Left ventricle myocardium inferior (tissue), 1 donor: ENCODE measurements around the gene PGS1. TPM values are rescaled to one million over a fixed set of nuclear protein-coding genes. Genes with fewer than 3 reads are reported as not detected.
A peak's percentile ranks its signal among the peaks of the same experiment; 100 is the strongest.

Experiments
- DNase-seq: peaks from one replicate; pipeline ENCODE4 v3.0.0-alpha.2; 2020
- H3K27ac ChIP-seq: fragments of 200-600 bp; replicated peaks from 2 replicates; pipeline ENCODE4 v1.8.0; 2021
- H3K27me3 ChIP-seq: fragments of 200-600 bp; 2 replicates; pipeline ENCODE4 v1.8.0; 2021; ENCODE audit warnings: low read depth
- H3K36me3 ChIP-seq: fragments of 200-600 bp; 2 replicates; pipeline ENCODE4 v1.8.0; 2021
- H3K4me1 ChIP-seq: fragments of 200-600 bp; 2 replicates; pipeline ENCODE4 v1.8.0; 2021
- H3K4me3 ChIP-seq: fragments of 200-600 bp; 2 replicates; pipeline ENCODE4 v1.8.0; 2021; ENCODE audit warnings: mild to moderate bottlenecking, moderate library complexity
- H3K9me3 ChIP-seq: fragments of 200-600 bp; replicated peaks from 2 replicates; pipeline ENCODE4 v1.8.0; 2021
- intact Hi-C: fragments of 100-400 bp; cut with micrococcal nuclease; formaldehyde crosslinking; loops from one replicate; pipeline ENCODE4 v1.11.0; 2022
- total RNA-seq: library from RNA; stranded (reverse); fragmentation: NEBNext Ultra II Directional; extraction: Animal tissue kit (Norgen Biotek cat#: 25700); gene quantifications from one replicate; pipeline ENCODE4 v1.2.1, GENCODE V29; 2021
- TF ChIP-seq, protein P1 (sequence below): fragments of 200-600 bp; IDR thresholded peaks from 2 replicates; pipeline ENCODE4 v1.8.0; 2021; ENCODE audit warnings: antibody characterized with exemption, mild to moderate bottlenecking, borderline replicate concordance
- donor health status: DM: no; HTN: yes; CAD: no; lungs with severe emphysema.

The PGS1 gene
- total RNA-seq, 1 donor from 2014 or later, result 17.1 TPM

- no peaks in the 10 kb centered on the region for H3K27me3 ChIP-seq
- no peaks in the 10 kb centered on the region for H3K9me3 ChIP-seq
- no peak for DNase-seq
- H3K4me3 ChIP-seq, result no peak overlapping the region
- peak overlapping the region; percentile 90 for H3K27ac ChIP-seq
- TF ChIP-seq, protein P1, sequence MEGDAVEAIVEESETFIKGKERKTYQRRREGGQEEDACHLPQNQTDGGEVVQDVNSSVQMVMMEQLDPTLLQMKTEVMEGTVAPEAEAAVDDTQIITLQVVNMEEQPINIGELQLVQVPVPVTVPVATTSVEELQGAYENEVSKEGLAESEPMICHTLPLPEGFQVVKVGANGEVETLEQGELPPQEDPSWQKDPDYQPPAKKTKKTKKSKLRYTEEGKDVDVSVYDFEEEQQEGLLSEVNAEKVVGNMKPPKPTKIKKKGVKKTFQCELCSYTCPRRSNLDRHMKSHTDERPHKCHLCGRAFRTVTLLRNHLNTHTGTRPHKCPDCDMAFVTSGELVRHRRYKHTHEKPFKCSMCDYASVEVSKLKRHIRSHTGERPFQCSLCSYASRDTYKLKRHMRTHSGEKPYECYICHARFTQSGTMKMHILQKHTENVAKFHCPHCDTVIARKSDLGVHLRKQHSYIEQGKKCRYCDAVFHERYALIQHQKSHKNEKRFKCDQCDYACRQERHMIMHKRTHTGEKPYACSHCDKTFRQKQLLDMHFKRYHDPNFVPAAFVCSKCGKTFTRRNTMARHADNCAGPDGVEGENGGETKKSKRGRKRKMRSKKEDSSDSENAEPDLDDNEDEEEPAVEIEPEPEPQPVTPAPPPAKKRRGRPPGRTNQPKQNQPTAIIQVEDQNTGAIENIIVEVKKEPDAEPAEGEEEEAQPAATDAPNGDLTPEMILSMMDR, result no peak
- H3K4me1 ChIP-seq, result peaks cover 86% of the 10 kb centered on the region
- intact Hi-C loops, result no loop called here
- peaks cover 25% of the 10 kb centered on the region for H3K36me3 ChIP-seq
Observed at GRCh38 chr17:78394209-78394608, 15.8 kb downstream of the PGS1 start.

DNA sequence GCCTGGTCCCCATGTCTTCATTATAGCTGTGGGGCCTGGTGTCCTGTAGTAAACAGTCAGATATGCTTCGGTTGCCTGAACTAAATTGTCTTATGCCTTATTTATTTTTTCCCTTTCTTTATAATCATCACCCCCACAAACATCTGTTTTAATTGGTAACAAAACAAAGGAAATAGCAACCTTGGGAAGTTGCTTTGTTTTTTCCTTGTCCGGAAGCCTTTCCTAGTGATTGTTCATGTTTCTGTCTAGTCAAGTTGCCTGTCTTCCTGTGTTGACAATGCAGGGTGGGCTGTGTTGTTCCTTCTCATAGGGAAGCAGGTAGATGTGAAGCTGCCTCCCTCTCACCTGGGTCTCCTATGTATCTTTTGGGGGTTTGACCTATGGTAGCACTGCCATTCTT, 16.7 kb downstream of the PGS1 start:
- H3K9me3 ChIP-seq, result no peaks in the 10 kb centered on the region
- TF ChIP-seq, protein P1, result no peak
- intact Hi-C loops, result no loop called here
- no peak overlapping the region for H3K4me3 ChIP-seq
- H3K36me3 ChIP-seq, result peaks cover 34% of the 10 kb centered on the region
- H3K27ac ChIP-seq, result peak overlapping the region; percentile 90
- H3K4me1 ChIP-seq, result peaks cover 82% of the 10 kb centered on the region
- no peak for DNase-seq
- H3K27me3 ChIP-seq, result no peaks in the 10 kb centered on the region

DNA sequence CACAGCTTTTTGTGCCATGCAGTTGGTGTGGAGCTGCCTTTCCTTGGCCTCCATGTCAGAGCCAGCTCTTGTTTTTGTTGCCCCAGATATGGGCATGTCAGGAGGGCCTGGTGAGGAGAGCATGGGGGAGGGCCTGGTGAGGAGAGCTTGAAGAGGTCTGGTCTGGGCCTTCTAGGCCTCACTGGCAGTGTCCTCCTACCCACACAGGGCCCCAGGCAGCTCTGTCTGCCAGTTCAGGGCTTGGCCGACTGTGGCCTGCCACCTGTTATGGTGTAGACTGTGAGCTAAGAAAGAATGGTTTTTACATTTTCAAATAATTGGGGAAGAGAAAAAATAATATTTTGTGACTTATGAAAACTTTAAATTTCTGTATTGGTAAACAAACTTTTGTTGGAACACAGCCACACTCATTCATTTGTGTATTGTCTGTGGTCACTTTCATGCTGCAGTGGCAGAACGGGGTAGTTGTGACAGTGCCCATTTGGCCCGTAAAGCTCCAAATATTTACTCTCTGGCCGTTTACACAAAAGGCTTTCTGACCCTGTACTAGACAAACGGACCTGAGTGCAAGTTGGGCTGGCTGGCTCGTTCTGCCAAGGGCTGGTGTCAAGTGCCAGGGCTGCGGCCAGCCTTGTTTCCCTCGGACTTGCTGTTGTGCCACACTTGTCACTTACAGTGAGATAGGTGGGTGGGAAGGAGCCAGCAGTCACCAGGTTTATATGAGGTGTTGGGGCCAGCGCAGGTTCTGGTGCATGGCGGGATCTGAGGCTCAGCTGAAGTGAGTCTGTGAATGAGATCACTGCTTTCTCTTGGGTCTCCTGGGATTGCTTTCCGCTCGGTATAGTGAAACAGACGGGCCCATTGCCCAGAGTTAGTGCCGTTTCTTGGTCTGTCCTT, 18.2 kb downstream of the PGS1 start:
- H3K27ac ChIP-seq, result peak overlapping the region; percentile 90
- H3K9me3 ChIP-seq, result no peaks in the 10 kb centered on the region
- TF ChIP-seq, protein P1, result no peak
- H3K36me3 ChIP-seq, result peaks cover 46% of the 10 kb centered on the region
- peaks cover 73% of the 10 kb centered on the region for H3K4me1 ChIP-seq
- intact Hi-C loops, result no loop called here
- H3K27me3 ChIP-seq, result no peaks in the 10 kb centered on the region
- H3K4me3 ChIP-seq, result peak overlapping the region; percentile 14
- DNase-seq, result peak; percentile 58

GRCh38 chr17:78397681-78398101, 19.2 kb downstream of the PGS1 start:
- Histone ChIP-seq H3K36me3 (peaks cover 55% of the 10 kb centered on the region), H3K9me3 (no peaks in the 10 kb centered on the region), H3K27ac (peak overlapping the region; percentile 90), H3K4me3 (no peak overlapping the region), H3K27me3 (no peaks in the 10 kb centered on the region), H3K4me1 (peaks cover 64% of the 10 kb centered on the region)
- intact Hi-C loops, result no loop called here
- TF ChIP-seq, protein P1, result no peak
- peak; percentile 56 for DNase-seq

- Histone ChIP-seq H3K27ac (peak overlapping the region; percentile 90), H3K4me1 (peaks cover 63% of the 10 kb centered on the region), H3K36me3 (peaks cover 59% of the 10 kb centered on the region), H3K27me3 (no peaks in the 10 kb centered on the region), H3K9me3 (no peaks in the 10 kb centered on the region), H3K4me3 (no peak overlapping the region)
- TF ChIP-seq, protein P1, result no peak
- no peak for DNase-seq
- intact Hi-C loops, result no loop called here
Observed at GRCh38 chr17:78398390-78398789, 19.9 kb downstream of the PGS1 start.
